ENCODE measurements around the gene CD44. TPM values are rescaled to one million over a fixed set of nuclear protein-coding genes. Genes with fewer than 3 reads are reported as not detected.
A peak's percentile ranks its signal among the peaks of the same experiment; 100 is the strongest.

Gene CD44
- total and polyA plus RNA-seq, 2 experiments from 2014 or later = 405 to 519 TPM

- peak; percentile 93 for DNase-seq
These were observed 121.5 kb downstream of the CD44 start for GRCh38 chr11:35260342-35260985.

GRCh38 chr11:35261197-35261596 lies 122.2 kb downstream of the CD44 start:
- H3K4me3 ChIP-seq = peak overlapping the region; percentile 25
- peaks cover 5% of the 10 kb centered on the region for H3F3A ChIP-seq (ENCODE audit: insufficient read depth)
- H3K79me2 ChIP-seq (ENCODE audit: insufficient read depth) = no peaks in the 10 kb centered on the region
- no peaks in the 10 kb centered on the region for H3K36me3 ChIP-seq (ENCODE audit: low read depth)
- H3K9me2 ChIP-seq (ENCODE audit: insufficient read depth) = no peaks in the 10 kb centered on the region
- peak overlapping the region; percentile 79 for H3K27ac ChIP-seq
- in situ Hi-C loops (cut with MboI) = no loop called here
- H2AFZ ChIP-seq = no peak overlapping the region
- no peak for DNase-seq
- TF ChIP-seq EZH2 (IDR thresholded peaks at IDR 0.05; ENCODE audit: insufficient read depth, poor library complexity, severe bottlenecking) = no peak
- TF ChIP-seq EZH2phosphoT487 (IDR thresholded peaks at IDR 0.05; ENCODE audit: insufficient read depth, low read depth) = no peak
- H3K27me3 ChIP-seq (replicated peaks; ENCODE audit: insufficient read depth) = no peaks in the 10 kb centered on the region
- no peaks in the 10 kb centered on the region for H4K20me1 ChIP-seq (ENCODE audit: insufficient read depth)
- H3K4me1 ChIP-seq (ENCODE audit: insufficient read depth) = peaks cover 14% of the 10 kb centered on the region
- H3K9me3 ChIP-seq (ENCODE audit: low read depth) = no peaks in the 10 kb centered on the region
- peak overlapping the region; percentile 59 for H3K4me2 ChIP-seq (ENCODE audit: unreplicated experiment)
- 43 to 67% methylated on average over 1 of the region's 1 CpG for WGBS, 2 experiments (ENCODE audit: low coverage in 1 of 2, low lambda C conversion rate in 2 of 2, missing lambda C conversion rate in 2 of 2)
- H3K9ac ChIP-seq = peak overlapping the region; percentile 57

More at GRCh38 chr11:35260342-35260985, 121.5 kb downstream of the CD44 start:
- TF ChIP-seq EZH2 (IDR thresholded peaks at IDR 0.05; ENCODE audit: insufficient read depth, poor library complexity, severe bottlenecking) (no peak), EZH2phosphoT487 (IDR thresholded peaks at IDR 0.05; ENCODE audit: insufficient read depth, low read depth) (no peak)
- no peaks in the 10 kb centered on the region for H3K79me2 ChIP-seq (ENCODE audit: insufficient read depth)
- peak overlapping the region; percentile 25 for H3K4me3 ChIP-seq
- in situ Hi-C loops (cut with MboI) = no loop called here
- H3F3A ChIP-seq (ENCODE audit: insufficient read depth) = peaks cover 5% of the 10 kb centered on the region
- no peaks in the 10 kb centered on the region for H3K9me2 ChIP-seq (ENCODE audit: insufficient read depth)
- peak overlapping the region; percentile 61 for H3K4me2 ChIP-seq (ENCODE audit: unreplicated experiment)
- H3K27ac ChIP-seq = peak overlapping the region; percentile 79
- peak overlapping the region; percentile 57 for H3K9ac ChIP-seq
- no peaks in the 10 kb centered on the region for H3K27me3 ChIP-seq (replicated peaks; ENCODE audit: insufficient read depth)
- peak overlapping the region; percentile 1; the same call in 1 of the 2 replicates for H2AFZ ChIP-seq
- H3K4me1 ChIP-seq (ENCODE audit: insufficient read depth) = peaks cover 14% of the 10 kb centered on the region
- H3K36me3 ChIP-seq (ENCODE audit: low read depth) = no peaks in the 10 kb centered on the region
- 13 to 14% methylated on average over 10 of the region's 10 CpGs for WGBS, 2 experiments (ENCODE audit: low coverage in 1 of 2, low lambda C conversion rate in 2 of 2, missing lambda C conversion rate in 2 of 2)
- no peaks in the 10 kb centered on the region for H4K20me1 ChIP-seq (ENCODE audit: insufficient read depth)
- no peaks in the 10 kb centered on the region for H3K9me3 ChIP-seq (ENCODE audit: low read depth)

GRCh38 chr11:35262056-35262455 lies 123.1 kb downstream of the CD44 start:
- in situ Hi-C loops (cut with MboI) = no loop called here
- no peaks in the 10 kb centered on the region for H3K79me2 ChIP-seq (ENCODE audit: insufficient read depth)
- peaks cover 15% of the 10 kb centered on the region for H3K4me1 ChIP-seq (ENCODE audit: insufficient read depth)
- H3K36me3 ChIP-seq (ENCODE audit: low read depth) = no peaks in the 10 kb centered on the region
- H4K20me1 ChIP-seq (ENCODE audit: insufficient read depth) = no peaks in the 10 kb centered on the region
- H3F3A ChIP-seq (ENCODE audit: insufficient read depth) = peaks cover 5% of the 10 kb centered on the region
- no peak overlapping the region for H3K4me3 ChIP-seq
- no peaks in the 10 kb centered on the region for H3K27me3 ChIP-seq (replicated peaks; ENCODE audit: insufficient read depth)
- H2AFZ ChIP-seq = no peak overlapping the region
- TF ChIP-seq EZH2 (IDR thresholded peaks at IDR 0.05; ENCODE audit: insufficient read depth, poor library complexity, severe bottlenecking) (no peak), EZH2phosphoT487 (IDR thresholded peaks at IDR 0.05; ENCODE audit: insufficient read depth, low read depth) (no peak)
- H3K9me2 ChIP-seq (ENCODE audit: insufficient read depth) = no peaks in the 10 kb centered on the region
- DNase-seq = no peak
- 97 to 100% methylated on average over 3 of the region's 3 CpGs for WGBS, 2 experiments (ENCODE audit: low coverage in 1 of 2, low lambda C conversion rate in 2 of 2, missing lambda C conversion rate in 2 of 2)
- H3K9ac ChIP-seq = no peak overlapping the region
- no peak overlapping the region for H3K27ac ChIP-seq
- no peaks in the 10 kb centered on the region for H3K9me3 ChIP-seq (ENCODE audit: low read depth)
- H3K4me2 ChIP-seq (ENCODE audit: unreplicated experiment) = no peak overlapping the region

GRCh38 chr11:35262735-35263134 lies 123.8 kb downstream of the CD44 start:
- Histone ChIP-seq H4K20me1 (ENCODE audit: insufficient read depth) (no peaks in the 10 kb centered on the region), H3K27ac (no peak overlapping the region), H3K4me2 (ENCODE audit: unreplicated experiment) (no peak overlapping the region), H3K4me3 (no peak overlapping the region), H3F3A (ENCODE audit: insufficient read depth) (peaks cover 6% of the 10 kb centered on the region), H3K27me3 (replicated peaks; ENCODE audit: insufficient read depth) (no peaks in the 10 kb centered on the region), H3K4me1 (ENCODE audit: insufficient read depth) (peaks cover 20% of the 10 kb centered on the region), H3K9me2 (ENCODE audit: insufficient read depth) (no peaks in the 10 kb centered on the region), H2AFZ (no peak overlapping the region), H3K36me3 (ENCODE audit: low read depth) (no peaks in the 10 kb centered on the region), H3K9ac (no peak overlapping the region), H3K9me3 (ENCODE audit: low read depth) (no peaks in the 10 kb centered on the region), H3K79me2 (ENCODE audit: insufficient read depth) (no peaks in the 10 kb centered on the region)
- no peak for DNase-seq
- in situ Hi-C loops (cut with MboI) = no loop called here
- TF ChIP-seq EZH2phosphoT487 (IDR thresholded peaks at IDR 0.05; ENCODE audit: insufficient read depth, low read depth) (no peak), EZH2 (IDR thresholded peaks at IDR 0.05; ENCODE audit: insufficient read depth, poor library complexity, severe bottlenecking) (no peak)

Data from GM23248 (cell line).